Measurements from ENCODE around the gene CEACAM6.
"Not testable (repeated sequence)": the region's sequence is repeated elsewhere in the genome, so short reads cannot be mapped to it uniquely, and the experiment has no call there.

CEACAM6 gene

DNA sequence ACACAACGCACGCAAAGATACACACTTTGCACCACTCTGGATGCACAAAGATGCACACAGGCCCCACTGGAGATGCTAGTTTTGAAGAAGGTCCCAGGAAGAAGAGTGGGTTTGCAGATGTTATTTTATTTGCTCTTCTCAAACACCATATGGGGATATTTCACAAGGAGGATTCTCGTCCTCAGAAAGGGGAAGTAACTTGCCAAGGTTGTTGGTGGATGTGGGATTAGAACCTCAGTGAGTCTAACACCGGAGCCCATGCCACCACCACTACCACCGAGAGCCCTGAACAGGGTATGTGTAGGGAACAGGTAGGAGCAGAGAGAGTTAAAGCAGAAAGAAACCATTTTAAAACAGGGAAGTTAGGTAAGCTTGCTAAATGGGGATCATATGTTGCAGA is 9.6 kb upstream of the CEACAM6 start:
- Histone ChIP-seq H3K4me1 (ENCODE audit: insufficient read depth, low read length, poor library complexity, severe bottlenecking) (no peaks in the 10 kb centered on the region), H3K27me3 (ENCODE audit: insufficient read depth, low read length, poor library complexity, severe bottlenecking) (no peaks in the 10 kb centered on the region), H3K4me3 (ENCODE audit: low read length, poor library complexity, severe bottlenecking) (no peak overlapping the region), H3K79me2 (ENCODE audit: insufficient read depth, low read length) (no peaks in the 10 kb centered on the region), H2AFZ (ENCODE audit: low read length) (no peak overlapping the region), H3F3A (ENCODE audit: low read depth) (no peaks in the 10 kb centered on the region), H3K9me3 (ENCODE audit: insufficient read depth, low read depth, low read length) (no peaks in the 10 kb centered on the region), H3K9me2 (replicated peaks; ENCODE audit: low read depth, low read length) (no peaks in the 10 kb centered on the region), H3K4me2 (ENCODE audit: low read depth, low read length, poor library complexity, severe bottlenecking) (no peak overlapping the region), H3K36me3 (ENCODE audit: insufficient read depth, low read length) (no peaks in the 10 kb centered on the region), H4K20me1 (ENCODE audit: insufficient read depth, low read length, poor library complexity, severe bottlenecking) (no peaks in the 10 kb centered on the region), H3K9ac (ENCODE audit: low read depth, low read length, poor library complexity, severe bottlenecking) (no peak overlapping the region)
- TF ChIP-seq, protein P1, sequence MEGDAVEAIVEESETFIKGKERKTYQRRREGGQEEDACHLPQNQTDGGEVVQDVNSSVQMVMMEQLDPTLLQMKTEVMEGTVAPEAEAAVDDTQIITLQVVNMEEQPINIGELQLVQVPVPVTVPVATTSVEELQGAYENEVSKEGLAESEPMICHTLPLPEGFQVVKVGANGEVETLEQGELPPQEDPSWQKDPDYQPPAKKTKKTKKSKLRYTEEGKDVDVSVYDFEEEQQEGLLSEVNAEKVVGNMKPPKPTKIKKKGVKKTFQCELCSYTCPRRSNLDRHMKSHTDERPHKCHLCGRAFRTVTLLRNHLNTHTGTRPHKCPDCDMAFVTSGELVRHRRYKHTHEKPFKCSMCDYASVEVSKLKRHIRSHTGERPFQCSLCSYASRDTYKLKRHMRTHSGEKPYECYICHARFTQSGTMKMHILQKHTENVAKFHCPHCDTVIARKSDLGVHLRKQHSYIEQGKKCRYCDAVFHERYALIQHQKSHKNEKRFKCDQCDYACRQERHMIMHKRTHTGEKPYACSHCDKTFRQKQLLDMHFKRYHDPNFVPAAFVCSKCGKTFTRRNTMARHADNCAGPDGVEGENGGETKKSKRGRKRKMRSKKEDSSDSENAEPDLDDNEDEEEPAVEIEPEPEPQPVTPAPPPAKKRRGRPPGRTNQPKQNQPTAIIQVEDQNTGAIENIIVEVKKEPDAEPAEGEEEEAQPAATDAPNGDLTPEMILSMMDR (conservative IDR thresholded peaks at IDR 0.05; ENCODE audit: low read length), result no peak
- no peak for TF ChIP-seq EZH2phosphoT487 (IDR thresholded peaks at IDR 0.05; ENCODE audit: borderline replicate concordance)

DNA sequence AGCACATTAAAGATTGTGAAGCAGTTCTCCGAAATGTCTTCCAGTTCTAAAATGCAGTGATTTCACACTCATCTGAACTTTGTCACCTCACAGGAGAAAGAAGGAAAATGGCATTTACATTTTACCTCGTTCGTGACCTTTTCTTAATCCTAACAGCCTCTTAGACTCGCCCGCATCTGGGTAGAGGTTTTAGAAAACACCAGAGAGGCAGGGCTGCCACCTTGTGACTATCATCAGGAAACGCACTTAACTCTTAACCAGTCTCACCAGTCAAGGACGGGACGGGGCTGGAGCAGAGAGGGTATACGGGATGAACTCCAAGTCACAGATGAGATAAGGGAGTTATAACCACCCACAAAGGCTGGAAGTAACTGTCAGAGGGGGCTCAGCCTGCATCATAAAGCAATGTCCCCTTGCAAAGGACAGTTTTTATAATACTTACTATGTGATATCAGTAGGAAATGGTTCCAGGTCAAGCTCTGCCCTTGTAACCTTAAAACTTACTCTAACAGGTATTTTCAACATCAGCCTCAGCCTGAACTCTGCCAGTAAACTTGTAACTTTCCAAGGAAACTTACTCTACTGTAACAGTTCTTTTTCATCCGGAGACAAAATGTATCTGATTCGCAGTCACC is 8.6 kb upstream of the CEACAM6 start:
- Histone ChIP-seq H4K20me1 (ENCODE audit: insufficient read depth, low read length, poor library complexity, severe bottlenecking) (no peaks in the 10 kb centered on the region), H3K9me2 (replicated peaks; ENCODE audit: low read depth, low read length) (no peaks in the 10 kb centered on the region), H3K4me3 (ENCODE audit: low read length, poor library complexity, severe bottlenecking) (no peak overlapping the region), H3K79me2 (ENCODE audit: insufficient read depth, low read length) (no peaks in the 10 kb centered on the region), H3K4me1 (ENCODE audit: insufficient read depth, low read length, poor library complexity, severe bottlenecking) (no peaks in the 10 kb centered on the region), H3K27me3 (ENCODE audit: insufficient read depth, low read length, poor library complexity, severe bottlenecking) (no peaks in the 10 kb centered on the region), H3K4me2 (ENCODE audit: low read depth, low read length, poor library complexity, severe bottlenecking) (no peak overlapping the region), H3F3A (ENCODE audit: low read depth) (no peaks in the 10 kb centered on the region), H2AFZ (ENCODE audit: low read length) (no peak overlapping the region), H3K9ac (ENCODE audit: low read depth, low read length, poor library complexity, severe bottlenecking) (no peak overlapping the region), H3K9me3 (ENCODE audit: insufficient read depth, low read depth, low read length) (no peaks in the 10 kb centered on the region), H3K36me3 (ENCODE audit: insufficient read depth, low read length) (no peaks in the 10 kb centered on the region)
- TF ChIP-seq EZH2phosphoT487 (IDR thresholded peaks at IDR 0.05; ENCODE audit: borderline replicate concordance), result no peak
- TF ChIP-seq, protein P1 (conservative IDR thresholded peaks at IDR 0.05; ENCODE audit: low read length), result peak; percentile 72

DNA sequence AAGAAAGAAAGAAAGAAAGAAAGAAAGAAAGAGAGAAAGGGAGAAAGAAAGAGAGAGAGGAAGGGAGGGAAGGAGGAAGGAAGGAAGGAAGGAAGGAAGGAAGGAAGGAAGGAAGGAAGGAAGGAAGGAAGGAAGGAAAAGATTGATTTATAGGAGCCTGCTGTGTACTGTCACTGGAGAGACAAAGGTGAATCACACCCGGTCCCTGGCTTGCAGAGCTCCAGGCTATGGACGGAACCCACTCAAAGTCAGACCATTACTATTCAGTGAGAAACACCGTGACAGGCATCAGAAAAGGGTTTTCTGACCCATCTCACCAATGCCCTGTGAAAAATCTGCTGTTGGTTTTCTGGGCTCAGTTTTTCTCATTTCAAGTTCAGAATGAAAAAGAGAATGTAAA is 7.3 kb upstream of the CEACAM6 start:
- TF ChIP-seq EZH2phosphoT487 (IDR thresholded peaks at IDR 0.05; ENCODE audit: borderline replicate concordance), result no peak
- TF ChIP-seq, protein P1 (conservative IDR thresholded peaks at IDR 0.05; ENCODE audit: low read length), result no peak
- H3K27me3 ChIP-seq (ENCODE audit: insufficient read depth, low read length, poor library complexity, severe bottlenecking), result no peaks in the 10 kb centered on the region
- H3K9me2 ChIP-seq (replicated peaks; ENCODE audit: low read depth, low read length), result no peaks in the 10 kb centered on the region
- no peaks in the 10 kb centered on the region for H3K79me2 ChIP-seq (ENCODE audit: insufficient read depth, low read length)
- H3K9me3 ChIP-seq (ENCODE audit: insufficient read depth, low read depth, low read length), result no peaks in the 10 kb centered on the region
- H4K20me1 ChIP-seq (ENCODE audit: insufficient read depth, low read length, poor library complexity, severe bottlenecking), result no peaks in the 10 kb centered on the region
- no peaks in the 10 kb centered on the region for H3K4me1 ChIP-seq (ENCODE audit: insufficient read depth, low read length, poor library complexity, severe bottlenecking)
- H3K4me3 ChIP-seq (ENCODE audit: low read length, poor library complexity, severe bottlenecking), result no peak overlapping the region
- H3K9ac ChIP-seq (ENCODE audit: low read depth, low read length, poor library complexity, severe bottlenecking), result no peak overlapping the region
- no peaks in the 10 kb centered on the region for H3F3A ChIP-seq (ENCODE audit: low read depth)
- no peak overlapping the region for H2AFZ ChIP-seq (ENCODE audit: low read length)
- no peak overlapping the region for H3K4me2 ChIP-seq (ENCODE audit: low read depth, low read length, poor library complexity, severe bottlenecking)
- no peaks in the 10 kb centered on the region for H3K36me3 ChIP-seq (ENCODE audit: insufficient read depth, low read length)

DNA sequence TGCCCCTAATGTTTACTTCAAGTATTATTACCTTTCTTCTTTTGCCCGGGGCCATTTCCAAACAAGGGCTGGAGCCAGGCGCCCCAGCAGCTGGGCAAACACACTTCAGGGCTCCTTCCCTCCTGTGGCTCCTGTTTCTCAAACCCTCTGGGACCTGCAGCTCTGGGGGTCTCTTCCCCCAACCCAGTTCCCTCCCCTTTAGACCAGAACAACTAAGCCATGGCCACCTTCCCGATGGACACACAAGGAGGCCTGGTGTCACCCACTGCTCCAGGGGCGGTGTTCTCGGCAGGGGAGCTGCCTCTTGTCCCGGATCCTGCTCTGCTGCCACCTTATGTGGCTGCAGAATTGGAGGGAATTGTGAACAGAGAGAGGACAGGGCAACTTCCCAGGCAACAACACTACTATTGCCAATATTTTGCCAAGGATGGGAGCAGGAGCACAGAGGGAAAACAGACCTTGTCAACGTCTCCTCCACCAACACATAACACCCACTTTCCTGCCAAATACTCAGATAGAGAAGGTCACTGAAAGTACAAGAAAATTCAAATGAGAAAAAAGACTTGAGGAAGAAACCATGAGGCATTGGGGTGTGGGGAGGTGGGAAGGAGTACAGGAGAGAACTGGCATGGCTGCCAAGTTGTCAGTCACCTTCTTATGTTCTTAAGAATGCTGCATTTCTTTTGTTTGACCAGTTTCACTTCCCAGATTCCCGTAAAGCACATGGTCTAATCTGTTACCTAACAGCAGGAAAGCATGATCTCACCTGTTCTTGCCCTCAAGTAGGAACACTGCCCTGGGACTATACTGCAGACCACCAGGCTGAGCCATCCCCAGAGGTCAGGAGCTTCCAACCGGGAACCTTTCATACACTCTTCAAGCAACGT is 4.8 kb upstream of the CEACAM6 start:
- not testable (repeated sequence) for H3K27me3 ChIP-seq (ENCODE audit: insufficient read depth, low read length, poor library complexity, severe bottlenecking); H3K79me2 ChIP-seq (ENCODE audit: insufficient read depth, low read length); H3F3A ChIP-seq (ENCODE audit: low read depth); H4K20me1 ChIP-seq (ENCODE audit: insufficient read depth, low read length, poor library complexity, severe bottlenecking); H3K9me3 ChIP-seq (ENCODE audit: insufficient read depth, low read depth, low read length); H3K4me2 ChIP-seq (ENCODE audit: low read depth, low read length, poor library complexity, severe bottlenecking); H3K36me3 ChIP-seq (ENCODE audit: insufficient read depth, low read length); H2AFZ ChIP-seq (ENCODE audit: low read length); H3K4me3 ChIP-seq (ENCODE audit: low read length, poor library complexity, severe bottlenecking); H3K9ac ChIP-seq (ENCODE audit: low read depth, low read length, poor library complexity, severe bottlenecking); H3K4me1 ChIP-seq (ENCODE audit: insufficient read depth, low read length, poor library complexity, severe bottlenecking); H3K9me2 ChIP-seq (replicated peaks; ENCODE audit: low read depth, low read length)

Data from Loucy (cell line).